Vagina (tissue), 2 donors: ENCODE results near the gene ZNF524.

Experiments
- POLR2A ChIP-seq, 2 donors: fragments of 450-650 bp; IDR thresholded peaks; one replicate each; pipeline ENCODE4 v1.6.1; 2017; ENCODE audit warnings: antibody characterized with exemption in 2 of 2, mild to moderate bottlenecking in 2 of 2, moderate library complexity in 2 of 2
- POLR2AphosphoS5 ChIP-seq, 2 donors: sonication (generic); formaldehyde crosslinking; IDR thresholded peaks; one replicate each; pipeline ENCODE4 v1.9.0; 2017; ENCODE audit warnings: antibody characterized with exemption in 2 of 2, mild to moderate bottlenecking in 2 of 2, low read depth in 1 of 2; ENCODE audit not compliant: insufficient read depth in 1 of 2
- TF ChIP-seq, protein P1 (sequence below), 3 experiments: fragments of 450-650 bp in 2 of 3; fragments of 200-600 bp in 1 of 3; sonication (generic) in 1 of 3; IDR thresholded peaks; one replicate each; pipeline ENCODE4 v1.5.1; 2017 to 2019; ENCODE audit warnings: antibody characterized with exemption in 3 of 3, mild to moderate bottlenecking in 2 of 3, moderate library complexity in 2 of 3

DNA sequence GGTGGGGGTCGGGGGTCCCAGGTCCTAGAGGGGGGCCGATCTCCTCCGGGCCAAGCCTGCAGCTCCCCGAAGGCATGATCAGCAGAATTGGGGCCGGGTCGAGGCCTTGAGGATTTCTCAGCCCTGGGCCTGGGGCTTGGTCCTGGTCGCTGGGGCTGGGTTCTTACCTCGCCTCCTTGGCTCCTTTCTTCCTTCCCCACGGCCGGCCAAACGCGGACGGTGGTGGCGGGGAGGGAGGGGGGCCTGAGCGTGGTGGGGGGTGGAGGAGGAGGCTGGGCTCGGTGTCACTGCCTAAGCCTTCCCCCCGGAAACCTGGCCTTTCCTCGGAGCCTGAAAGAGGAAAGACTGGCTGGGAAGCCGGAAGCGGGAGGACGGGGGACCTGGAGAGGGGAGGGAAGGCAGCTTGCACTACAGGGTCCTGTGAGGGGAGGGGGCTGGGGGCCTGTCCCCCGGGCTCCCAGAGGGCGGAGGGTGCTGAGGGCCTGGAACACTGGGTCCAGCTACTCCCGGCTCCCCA is 19.4 kb upstream of the ZNF524 start, which contains the start of gene ZNF579:
- TF ChIP-seq, protein P1, sequence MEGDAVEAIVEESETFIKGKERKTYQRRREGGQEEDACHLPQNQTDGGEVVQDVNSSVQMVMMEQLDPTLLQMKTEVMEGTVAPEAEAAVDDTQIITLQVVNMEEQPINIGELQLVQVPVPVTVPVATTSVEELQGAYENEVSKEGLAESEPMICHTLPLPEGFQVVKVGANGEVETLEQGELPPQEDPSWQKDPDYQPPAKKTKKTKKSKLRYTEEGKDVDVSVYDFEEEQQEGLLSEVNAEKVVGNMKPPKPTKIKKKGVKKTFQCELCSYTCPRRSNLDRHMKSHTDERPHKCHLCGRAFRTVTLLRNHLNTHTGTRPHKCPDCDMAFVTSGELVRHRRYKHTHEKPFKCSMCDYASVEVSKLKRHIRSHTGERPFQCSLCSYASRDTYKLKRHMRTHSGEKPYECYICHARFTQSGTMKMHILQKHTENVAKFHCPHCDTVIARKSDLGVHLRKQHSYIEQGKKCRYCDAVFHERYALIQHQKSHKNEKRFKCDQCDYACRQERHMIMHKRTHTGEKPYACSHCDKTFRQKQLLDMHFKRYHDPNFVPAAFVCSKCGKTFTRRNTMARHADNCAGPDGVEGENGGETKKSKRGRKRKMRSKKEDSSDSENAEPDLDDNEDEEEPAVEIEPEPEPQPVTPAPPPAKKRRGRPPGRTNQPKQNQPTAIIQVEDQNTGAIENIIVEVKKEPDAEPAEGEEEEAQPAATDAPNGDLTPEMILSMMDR (IDR thresholded peaks at IDR 0.05): no peak
- TF ChIP-seq POLR2AphosphoS5 (IDR thresholded peaks at IDR 0.05; ENCODE audit: insufficient read depth in 1 of 2, low read depth in 1 of 2) (peak; percentile 15 to 48), POLR2A (IDR thresholded peaks at IDR 0.05) (no peak)
